Sigmoid colon (tissue), 7 donors: ENCODE data around the gene RAP1GDS1. TPM values are rescaled to one million over a fixed set of nuclear protein-coding genes. Genes with fewer than 3 reads are reported as not detected.
"Not testable (repeated sequence)": the region's sequence is repeated elsewhere in the genome, so short reads cannot be mapped to it uniquely, and the experiment has no call there.

Source experiments
- DNase-seq: peaks from one replicate; pipeline ENCODE4 v3.0.0-alpha.2; 2019
- H3K27ac ChIP-seq, 4 donors: fragments of 200-600 bp; sonication (generic); one replicate each; pipeline ENCODE4 v1.5.1; 2016 to 2019; ENCODE audit warnings: mild to moderate bottlenecking in 1 of 4
- H3K27me3 ChIP-seq, 3 donors: fragments of 200-600 bp; sonication (generic); one replicate each; pipeline ENCODE4 v1.5.1; 2019; ENCODE audit warnings: mild to moderate bottlenecking in 1 of 3
- H3K36me3 ChIP-seq, 4 donors: fragments of 200-600 bp; sonication (generic); one replicate each; pipeline ENCODE4 v1.5.1; 2016 to 2019
- H3K4me1 ChIP-seq, 4 donors: fragments of 200-600 bp; sonication (generic); one replicate each; pipeline ENCODE4 v1.5.1; 2017 to 2019
- H3K4me3 ChIP-seq, 4 donors: fragments of 200-600 bp; sonication (generic); one replicate each; pipeline ENCODE4 v1.5.1; 2017 to 2019; ENCODE audit warnings: mild to moderate bottlenecking in 2 of 4, moderate library complexity in 1 of 4
- H3K9me3 ChIP-seq, 4 donors: fragments of 200-600 bp in 3 of 4; sonication (generic) in 3 of 4; one replicate each; pipeline versions ENCODE4 v1.5.1 to v1.6.1; 2013 to 2019
- CTCF ChIP-seq, 4 experiments: fragments of 450-650 bp in 3 of 4; fragments of 200-600 bp in 1 of 4; IDR thresholded peaks; one replicate each; pipeline ENCODE4 v1.5.1; 2016 to 2019; ENCODE audit warnings: antibody characterized with exemption in 4 of 4, mild to moderate bottlenecking in 3 of 4, moderate library complexity in 2 of 4
- EP300 ChIP-seq, 4 donors: sonication (generic); formaldehyde crosslinking; IDR thresholded peaks; one replicate each; pipeline ENCODE4 v1.6.1; 2017; ENCODE audit warnings: antibody characterized with exemption in 4 of 4
- POLR2A ChIP-seq, 2 donors: fragments of 450-650 bp; IDR thresholded peaks; one replicate each; pipeline ENCODE4 v1.6.1; 2016; ENCODE audit warnings: antibody characterized with exemption in 2 of 2, mild to moderate bottlenecking in 2 of 2, moderate library complexity in 2 of 2
- POLR2AphosphoS5 ChIP-seq, 4 donors: sonication (generic); formaldehyde crosslinking; IDR thresholded peaks; one replicate each; pipeline ENCODE4 v1.6.1; 2017; ENCODE audit warnings: antibody characterized with exemption in 4 of 4
- WGBS, 2 donors: extraction: QIAGEN DNeasy Blood & Tissue Kit; methylation state at CpG; one replicate each; pipeline ENCODE4 v1.1.7; 2013; 5-methylcytosine and 5-hydroxymethylcytosine counted together
- intact Hi-C: fragments of 100-400 bp; cut with DNase I; formaldehyde crosslinking; loops from one replicate; pipeline ENCODE4 v1.15.1; 2023
- polyA plus RNA-seq, 3 donors: library from polyadenylated mRNA; stranded (reverse); fragments of 200-250 nt; gene quantifications; one replicate each; pipeline ENCODE4 v1.2.3, GENCODE V29; 2013
- total RNA-seq, 4 donors: library from RNA; depleted of rRNA; stranded (reverse); fragments of >200 nt; gene quantifications; one replicate each; pipeline ENCODE4 v1.1.0, GENCODE V29; 2016
- donor health status: healthy with polysubstance abuse.
- donor health status: Bipolar disorder and iron deficiency.
- donor health status: healthy.

Gene RAP1GDS1
- total and polyA plus RNA-seq, 7 donors, result 10.2 to 34.9 (median 31.8) TPM

- H3K36me3 ChIP-seq, result peaks cover 0 to 7% (median 0%) of the 10 kb centered on the region in 4 donors
- no peaks in the 10 kb centered on the region for H3K4me1 ChIP-seq
- intact Hi-C loops, result loop anchor here (10.0 kb wide), 1 partner anchor 358 kb away; no protein-coding TSS in a partner anchor
- 92% methylated on average over 9 of the region's 9 CpGs for WGBS, 2 donors
- H3K27ac ChIP-seq, result no peak overlapping the region
- H3K9me3 ChIP-seq, result no peaks in the 10 kb centered on the region
- no peak for TF ChIP-seq POLR2A (IDR thresholded peaks at IDR 0.05)
- TF ChIP-seq EP300 (IDR thresholded peaks at IDR 0.05), result no peak
- TF ChIP-seq CTCF (IDR thresholded peaks at IDR 0.05), result no peak
- no peak for TF ChIP-seq POLR2AphosphoS5 (IDR thresholded peaks at IDR 0.05)
- H3K27me3 ChIP-seq, result no peaks in the 10 kb centered on the region
- DNase-seq, result no peak
- H3K4me3 ChIP-seq, result no peak overlapping the region
These were observed 215.7 kb downstream of the RAP1GDS1 start for GRCh38 chr4:98476891-98477290.

- not testable (repeated sequence) for H3K4me3 ChIP-seq, H3K9me3 ChIP-seq, H3K27ac ChIP-seq, H3K27me3 ChIP-seq, H3K4me1 ChIP-seq, DNase-seq, H3K36me3 ChIP-seq
- intact Hi-C loops, result loop anchor here (10.0 kb wide), 1 partner anchor 355 kb away; no protein-coding TSS in a partner anchor
- WGBS, 2 donors, result 14 to 56% methylated on average over 2 of the region's 2 CpGs
These were observed 218.4 kb downstream of the RAP1GDS1 start for GRCh38 chr4:98479590-98479989.

- H3K36me3 ChIP-seq, result no peaks in the 10 kb centered on the region
- no peaks in the 10 kb centered on the region for H3K27me3 ChIP-seq
- no peaks in the 10 kb centered on the region for H3K4me1 ChIP-seq
- H3K27ac ChIP-seq, result no peak overlapping the region
- DNase-seq, result no peak
- TF ChIP-seq POLR2A (IDR thresholded peaks at IDR 0.05), result no peak
- no peak for TF ChIP-seq POLR2AphosphoS5 (IDR thresholded peaks at IDR 0.05)
- no peak for TF ChIP-seq EP300 (IDR thresholded peaks at IDR 0.05)
- TF ChIP-seq CTCF (IDR thresholded peaks at IDR 0.05), result no peak
- intact Hi-C loops, result no loop called here
- no peak overlapping the region for H3K4me3 ChIP-seq
- H3K9me3 ChIP-seq, result no peaks in the 10 kb centered on the region
- 78 to 88% methylated on average over 5 of the region's 5 CpGs for WGBS, 2 donors
These were observed 219.4 kb downstream of the RAP1GDS1 start for GRCh38 chr4:98480535-98480934.

DNA sequence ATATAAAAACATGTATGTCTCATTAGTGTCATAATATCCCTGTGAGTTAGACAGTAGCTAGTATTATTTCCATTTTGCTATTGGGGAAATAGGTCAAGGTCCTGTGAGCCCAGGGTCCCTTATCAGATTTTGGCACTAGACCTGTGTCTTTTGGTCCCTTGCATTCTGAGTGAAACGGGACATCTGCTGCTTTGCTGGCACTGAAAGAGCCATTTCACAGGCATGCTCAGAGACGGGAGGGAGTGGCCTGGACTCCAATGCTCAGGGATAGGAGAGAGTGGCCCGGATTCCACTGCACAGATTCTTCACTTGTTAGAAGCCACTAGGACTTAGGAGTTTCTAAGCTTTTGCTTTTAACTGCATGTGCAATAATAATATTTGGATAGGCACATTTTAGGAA, 220.0 kb downstream of the RAP1GDS1 start:
- Histone ChIP-seq H3K27me3 (no peaks in the 10 kb centered on the region), H3K27ac (no peak overlapping the region), H3K36me3 (no peaks in the 10 kb centered on the region), H3K9me3 (no peaks in the 10 kb centered on the region), H3K4me1 (no peaks in the 10 kb centered on the region), H3K4me3 (no peak overlapping the region)
- WGBS, 2 donors, result 80 to 81% methylated on average over 3 of the region's 3 CpGs
- intact Hi-C loops, result no loop called here
- DNase-seq, result no peak
- no peak for TF ChIP-seq EP300 (IDR thresholded peaks at IDR 0.05)
- no peak for TF ChIP-seq CTCF (IDR thresholded peaks at IDR 0.05)
- TF ChIP-seq POLR2AphosphoS5 (IDR thresholded peaks at IDR 0.05), result no peak
- TF ChIP-seq POLR2A (IDR thresholded peaks at IDR 0.05), result no peak

DNA sequence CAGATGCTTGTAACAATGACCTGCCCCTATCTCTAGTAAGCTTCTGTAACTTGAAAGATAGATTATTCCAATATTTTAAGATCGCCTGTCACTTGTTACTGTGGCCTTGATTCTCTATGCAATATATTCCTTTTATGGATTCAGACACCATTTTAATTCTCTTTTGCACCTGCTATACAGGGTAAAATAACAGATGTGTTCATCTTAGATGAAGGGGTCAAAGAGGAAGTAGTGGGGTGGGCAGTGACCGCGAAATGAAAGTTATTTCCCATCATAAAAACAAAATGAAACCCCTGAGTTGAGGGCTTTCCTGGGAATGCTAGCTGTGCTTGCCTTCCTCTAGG, 221.3 kb downstream of the RAP1GDS1 start:
- H3K27me3 ChIP-seq, result no peaks in the 10 kb centered on the region
- intact Hi-C loops, result no loop called here
- H3K9me3 ChIP-seq, result no peaks in the 10 kb centered on the region
- H3K27ac ChIP-seq, result no peak overlapping the region
- DNase-seq, result no peak
- WGBS, 2 donors, result 78 to 86% methylated on average over 3 of the region's 3 CpGs
- TF ChIP-seq POLR2A (IDR thresholded peaks at IDR 0.05) (no peak), POLR2AphosphoS5 (IDR thresholded peaks at IDR 0.05) (no peak), CTCF (IDR thresholded peaks at IDR 0.05) (no peak), EP300 (IDR thresholded peaks at IDR 0.05) (no peak)
- no peaks in the 10 kb centered on the region for H3K4me1 ChIP-seq
- H3K4me3 ChIP-seq, result no peak overlapping the region
- no peaks in the 10 kb centered on the region for H3K36me3 ChIP-seq
